ENCODE measurements around the gene PAQR3. TPM values are rescaled to one million over a fixed set of nuclear protein-coding genes. Genes with fewer than 3 reads are reported as not detected.

The PAQR3 gene
- total and polyA plus RNA-seq, 2 of the 4 experiments (the other 2 are of a cell fraction): 11.5 to 11.8 TPM

- CTCF ChIA-PET: interaction anchor here (0.8 to 2.0 kb wide), 2 partner anchors 12 to 540 kb away, joined by 3 to 4 read pairs; no protein-coding TSS in a partner anchor
These were observed 14.8 kb upstream of the PAQR3 start for GRCh38 chr4:78953769-78954666.

More at GRCh38 chr4:78953769-78954666, 14.8 kb upstream of the PAQR3 start:
- no peaks in the 10 kb centered on the region for H4K20me1 ChIP-seq (ENCODE audit: insufficient read depth, low read length)
- no peak overlapping the region for H3K18ac ChIP-seq (ENCODE audit: low read depth, low read length)
- H3K23ac ChIP-seq (ENCODE audit: low read depth, low read length): no peak overlapping the region
- H2AK5ac ChIP-seq (ENCODE audit: low read depth, low read length): no peak overlapping the region
- ATAC-seq (ENCODE audit: low read depth) (0 out of 2 replicates have a peak, but pooled peaks have one; percentile 32), DNase-seq (no peak)
- H3K4me3 ChIP-seq (ENCODE audit: insufficient read depth, low read depth, low read length): no peak overlapping the region
- no peaks in the 10 kb centered on the region for H3K9me3 ChIP-seq (ENCODE audit: control insufficient read depth, insufficient read depth, low read length)
- H2AK9ac ChIP-seq (replicated peaks; ENCODE audit: low read depth, low read length, poor library complexity): no peak overlapping the region
- H2BK5ac ChIP-seq (ENCODE audit: low read depth, low read length, poor library complexity, severe bottlenecking): no peak overlapping the region
- no peaks in the 10 kb centered on the region; the same call in 1 of the 2 replicates for H3K9me1 ChIP-seq (ENCODE audit: insufficient read depth, low read length)
- no peaks in the 10 kb centered on the region for H3K4me1 ChIP-seq (ENCODE audit: control insufficient read depth, insufficient read depth, low read length)
- TF ChIP-seq RAD21 (IDR thresholded peaks at IDR 0.05; ENCODE audit: low read length) (peak; percentile 19; the same call in 1 of the 2 replicates), CTCF (conservative IDR thresholded peaks at IDR 0.05; ENCODE audit: low read depth, low read length) (peak; percentile 33), RFX5 (IDR thresholded peaks at IDR 0.05; ENCODE audit: low read depth, low read length) (no peak)
- H3K27me3 ChIP-seq (ENCODE audit: control insufficient read depth, insufficient read depth, low read length): peaks cover 5% of the 10 kb centered on the region
- no peak overlapping the region for H4K8ac ChIP-seq (ENCODE audit: low read depth in 2 of 2, low read length in 2 of 2)
- no peak overlapping the region for H2BK20ac ChIP-seq (ENCODE audit: low read depth, low read length)
- H4K5ac ChIP-seq (ENCODE audit: low read depth, low read length): no peak overlapping the region
- no peak overlapping the region for H2BK15ac ChIP-seq (ENCODE audit: low read depth, low read length)
- in situ Hi-C loops (cut with MboI; ENCODE audit: low sequenced_read_pairs): no loop called here
- H2BK120ac ChIP-seq (ENCODE audit: low read depth, low read length): no peak overlapping the region
- intact Hi-C loops (cut with micrococcal nuclease): loop anchor here (1.0 to 10.0 kb wide), 7 partner anchors 623 to 1408 kb away; partner anchors contain the start of genes ANTXR2, CFAP299 and FGF5
- H3K56ac ChIP-seq (ENCODE audit: extremely low read depth, insufficient read depth, low read length): no peak overlapping the region
- no peak overlapping the region for H3K14ac ChIP-seq (replicated peaks; ENCODE audit: low read depth, low read length)
- H2AFZ ChIP-seq (replicated peaks; ENCODE audit: low read length, poor library complexity): no peak overlapping the region
- dilution Hi-C loops (cut with HindIII; ENCODE audit: low sequenced_read_pairs, unreplicated experiment): no loop called here
- H3K4ac ChIP-seq (ENCODE audit: low read depth, low read length): no peak overlapping the region
- H3K4me2 ChIP-seq (ENCODE audit: low read depth, low read length): no peak overlapping the region
- POLR2A ChIA-PET (ENCODE audit: unreplicated experiment): no interaction called here
- no peak overlapping the region for H3K27ac ChIP-seq (ENCODE audit: insufficient read depth, low read length)
- H4K91ac ChIP-seq (ENCODE audit: insufficient read depth, low read depth, low read length): no peak overlapping the region
- WGBS, 2 experiments (ENCODE audit: extremely low coverage in 2 of 2, insufficient read length in 1 of 2): 10% methylated on average over 2 of the region's 11 CpGs; no CpG with 5 or more reads in 1 of the 2 experiments
- H3K9ac ChIP-seq (ENCODE audit: low read depth, low read length): no peak overlapping the region
- BruUV-seq (replicated peaks): no TSS peak
- no peaks in the 10 kb centered on the region for H3K79me1 ChIP-seq (ENCODE audit: low read depth in 1 of 2, low read length in 2 of 2)
- H3K36me3 ChIP-seq (ENCODE audit: control insufficient read depth, insufficient read depth, low read length): no peaks in the 10 kb centered on the region

All from IMR-90 (cell line).